HG02885 (cell line): ENCODE data around the gene CREB3L2.

Source experiments
- ATAC-seq: cut with Tn5 transposase; IDR thresholded peaks from one replicate; pipeline ENCODE4 v1.9.1; 2021; ENCODE audit warnings: mild to moderate bottlenecking; ENCODE audit not compliant: unreplicated experiment, poor library complexity

Gene CREB3L2

GRCh38 chr7:137956591-137956990, 45.3 kb downstream of the CREB3L2 start:
- no peak for ATAC-seq

GRCh38 chr7:137956183-137956582, 45.7 kb downstream of the CREB3L2 start:
- ATAC-seq = no peak

GRCh38 chr7:137954614-137955013, 47.3 kb downstream of the CREB3L2 start:
- no peak for ATAC-seq

DNA sequence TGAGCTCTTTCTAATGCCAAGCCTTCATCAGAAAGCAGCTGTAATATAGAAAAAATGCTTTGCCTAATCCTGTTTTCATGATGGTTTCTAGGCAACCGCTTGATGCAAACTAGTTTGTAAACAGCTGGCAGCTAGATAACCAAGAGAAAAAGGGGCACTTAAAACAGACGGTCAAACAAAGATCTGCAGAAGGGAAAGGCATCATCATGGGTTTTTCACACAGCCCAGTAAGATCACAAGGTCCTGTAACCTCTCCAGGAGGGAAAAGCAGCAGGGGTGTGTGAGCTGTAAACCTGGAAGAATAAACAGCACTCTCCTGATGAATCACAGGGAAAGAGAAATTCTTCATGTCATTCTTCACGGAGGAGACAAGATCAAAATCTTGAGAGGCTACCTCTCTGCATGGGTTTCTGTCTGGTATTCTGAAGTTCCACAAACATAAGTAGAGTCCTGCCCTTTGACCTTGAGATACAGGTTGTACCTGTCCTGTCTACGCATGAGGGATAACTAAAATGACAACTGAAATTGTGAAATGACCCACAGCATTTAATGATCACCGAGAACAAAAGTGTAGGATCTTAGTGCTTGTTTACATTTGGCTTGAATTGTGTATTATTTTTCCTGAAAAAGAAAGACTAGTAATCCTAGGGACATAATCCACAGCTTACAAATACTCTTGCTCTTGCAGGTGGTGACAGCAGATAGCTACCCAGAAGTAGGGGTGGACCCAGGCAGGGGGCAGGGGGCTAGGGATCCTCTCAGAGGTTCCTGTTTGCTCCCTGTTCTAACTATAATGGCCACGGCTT, 48.0 kb downstream of the CREB3L2 start:
- ATAC-seq = no peak

GRCh38 chr7:137953043-137953664, 48.7 kb downstream of the CREB3L2 start:
- no peak for ATAC-seq

DNA sequence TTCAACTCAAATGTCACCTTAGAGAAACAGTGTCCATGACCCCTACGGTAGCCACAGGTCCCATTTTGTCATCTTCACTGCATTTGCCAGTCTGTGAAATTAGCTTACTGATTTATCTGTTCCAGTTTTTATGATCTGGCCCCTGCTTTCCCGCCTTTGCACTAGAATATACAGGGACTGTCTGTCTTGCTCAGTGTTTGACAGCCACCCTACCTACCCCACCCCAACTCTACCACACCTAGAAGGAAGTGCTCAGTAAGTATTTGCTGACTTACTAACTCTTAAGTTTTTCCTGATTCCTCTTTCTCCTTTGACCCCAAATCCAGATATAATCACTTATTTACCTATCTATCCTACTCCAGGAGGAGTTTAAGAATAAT, 49.5 kb downstream of the CREB3L2 start:
- no peak for ATAC-seq

- ATAC-seq = no peak
Measured at GRCh38 chr7:137951700-137952425, 50.0 kb downstream of the CREB3L2 start.

DNA sequence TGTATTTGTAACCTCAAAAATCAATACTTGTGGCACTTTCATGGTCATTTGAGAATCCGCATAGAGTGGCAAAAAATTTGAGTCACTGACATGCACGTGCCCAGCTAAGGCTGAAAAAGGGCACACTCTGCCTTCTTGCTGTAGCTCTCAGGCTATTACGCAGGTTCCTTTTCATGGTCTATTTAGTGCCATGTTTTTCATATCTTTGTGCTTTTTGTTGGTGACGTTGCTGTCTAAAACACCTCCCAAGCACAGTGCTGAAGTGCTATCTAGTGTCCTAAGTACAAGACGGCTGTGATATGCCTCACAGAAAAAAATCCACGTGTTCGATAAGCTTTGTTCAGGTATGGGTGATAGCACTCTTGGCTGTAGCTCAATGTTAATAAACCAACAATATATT, 50.9 kb downstream of the CREB3L2 start:
- no peak for ATAC-seq

GRCh38 chr7:137950263-137950621, 51.6 kb downstream of the CREB3L2 start:
- no peak for ATAC-seq

- ATAC-seq = no peak
Measured at GRCh38 chr7:137949416-137950262, 52.2 kb downstream of the CREB3L2 start.

DNA sequence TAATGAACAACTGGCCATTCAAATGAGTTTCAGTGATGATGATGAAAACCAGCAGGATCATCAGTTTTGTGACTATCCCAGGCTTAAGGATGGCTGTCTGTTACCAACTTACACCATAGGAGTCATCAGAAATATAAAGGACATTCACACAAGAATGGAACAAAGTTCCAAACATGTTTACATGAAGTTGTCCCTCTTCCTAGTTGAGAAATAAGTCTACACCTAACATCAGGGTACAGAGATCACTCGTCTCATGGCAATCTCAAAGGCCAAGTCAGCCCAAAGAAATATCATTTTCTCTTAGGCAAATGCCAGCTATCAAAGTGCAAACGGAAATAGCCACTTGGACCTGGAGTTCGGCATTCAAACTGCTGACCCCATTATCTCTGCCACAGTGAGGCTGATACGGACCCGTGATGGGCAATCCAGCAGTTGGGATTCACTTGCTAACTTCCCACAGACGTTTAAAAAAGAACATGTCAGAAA, 53.0 kb downstream of the CREB3L2 start:
- no peak for ATAC-seq

DNA sequence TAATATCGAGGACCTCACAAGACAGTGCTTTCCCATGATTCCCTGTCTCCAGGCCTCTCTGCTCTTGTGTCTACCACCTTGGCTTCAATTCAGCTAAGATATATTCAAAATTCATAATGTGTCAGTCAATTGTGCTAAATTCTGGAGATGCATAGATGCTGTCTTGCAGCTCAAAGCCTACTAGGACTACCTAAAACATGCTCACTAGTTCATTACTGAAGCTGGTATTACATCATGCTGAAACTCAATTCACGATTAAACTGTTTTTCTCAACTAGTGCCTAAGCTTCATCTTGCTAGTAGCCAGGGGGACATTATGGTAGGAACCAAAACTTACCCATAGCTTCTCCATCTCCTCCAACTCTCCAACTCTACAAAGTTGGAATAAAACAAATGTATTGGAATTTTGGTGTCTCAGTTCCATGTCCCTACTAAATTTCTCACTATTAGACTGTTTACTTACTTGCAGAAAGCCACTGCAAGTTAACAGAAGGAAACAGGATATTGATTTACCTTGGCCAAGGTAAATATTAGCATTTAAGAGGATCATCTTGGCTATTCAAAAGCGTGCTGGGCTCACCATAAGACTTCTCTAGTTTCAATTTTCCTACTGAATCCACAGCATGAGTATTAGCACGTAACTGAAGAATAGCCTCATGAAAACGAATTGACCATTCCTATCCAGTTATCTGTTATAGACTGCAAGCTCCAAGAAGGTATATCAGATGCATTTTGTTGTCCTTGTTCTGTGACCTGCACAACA, 53.6 kb downstream of the CREB3L2 start:
- no peak for ATAC-seq

DNA sequence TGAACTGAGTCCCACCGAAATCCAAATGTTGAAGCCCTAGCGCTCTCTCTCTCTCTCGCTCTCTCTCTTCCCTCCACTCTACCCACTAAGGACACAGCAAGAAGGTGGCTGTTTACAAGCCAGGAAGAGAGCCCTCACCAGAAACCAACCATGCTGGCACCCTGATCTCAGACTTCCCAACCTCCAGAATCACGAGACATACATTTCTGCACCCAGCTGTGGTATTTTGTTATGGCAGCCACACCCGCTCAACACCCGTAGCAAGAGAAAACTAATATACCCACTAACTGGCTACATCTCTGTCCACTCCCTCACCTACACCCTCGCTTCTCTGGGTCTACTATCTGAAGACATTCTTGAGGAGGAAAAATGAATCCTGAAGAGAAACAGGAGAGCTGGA, 54.8 kb downstream of the CREB3L2 start:
- no peak for ATAC-seq

DNA sequence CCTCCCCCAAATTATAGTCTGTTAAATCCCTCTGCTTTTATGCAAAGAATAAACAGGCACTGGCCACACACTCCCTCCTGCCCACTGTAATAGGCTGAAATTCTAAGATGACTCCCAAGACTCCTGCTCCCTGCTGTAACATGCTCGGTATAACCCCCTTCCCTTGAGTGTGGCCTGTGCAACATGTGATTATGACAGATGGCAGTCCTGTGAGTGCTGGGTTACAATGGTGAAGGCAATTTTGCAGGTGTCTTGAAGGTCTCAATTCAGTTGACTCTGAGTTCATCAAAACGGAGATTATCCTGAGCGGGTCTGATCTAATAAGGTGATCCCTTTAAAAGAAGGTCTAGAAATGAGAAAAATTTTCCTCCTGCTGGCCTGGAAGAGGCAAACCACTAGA, 55.9 kb downstream of the CREB3L2 start:
- ATAC-seq = no peak

DNA sequence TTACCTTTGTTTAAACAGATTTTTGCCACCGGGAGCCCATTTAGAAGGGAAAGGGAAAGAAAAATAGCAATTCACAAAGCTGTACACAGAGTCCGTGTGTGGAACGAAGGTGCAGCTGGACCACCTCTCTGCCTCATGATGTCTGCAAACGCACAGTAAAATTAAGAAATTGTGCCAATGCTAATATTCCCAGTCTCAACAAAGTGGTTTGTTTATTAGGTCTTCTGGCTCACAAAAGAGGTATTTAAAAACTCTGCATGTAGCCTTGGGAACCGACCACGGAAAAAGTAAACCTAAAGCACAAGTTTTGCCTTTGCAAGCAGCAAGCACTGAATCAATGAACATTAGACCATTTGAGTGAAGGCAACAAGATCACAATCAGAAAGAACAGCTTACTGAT, 57.7 kb downstream of the CREB3L2 start:
- no peak for ATAC-seq

DNA sequence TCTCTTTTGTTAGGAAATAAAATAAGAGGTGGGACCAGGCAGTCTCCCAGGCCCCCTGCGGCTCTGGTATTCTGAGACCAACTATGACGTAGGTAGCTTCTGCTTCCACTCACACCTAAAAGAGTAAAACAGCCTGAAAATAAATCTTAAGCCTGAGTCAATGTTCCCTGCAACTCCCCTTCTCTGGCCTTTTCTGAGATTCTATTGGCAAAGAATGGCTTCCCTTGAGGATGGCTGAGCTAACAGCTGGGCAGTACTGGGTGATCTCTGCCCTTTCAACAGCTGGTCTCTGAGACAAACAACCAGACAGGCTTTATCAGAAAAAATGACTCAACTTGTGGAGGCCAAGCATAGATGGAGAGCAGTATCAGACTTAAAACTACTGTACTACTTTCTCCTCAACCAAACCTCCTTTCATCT, 58.7 kb downstream of the CREB3L2 start:
- ATAC-seq = peak; percentile 37

DNA sequence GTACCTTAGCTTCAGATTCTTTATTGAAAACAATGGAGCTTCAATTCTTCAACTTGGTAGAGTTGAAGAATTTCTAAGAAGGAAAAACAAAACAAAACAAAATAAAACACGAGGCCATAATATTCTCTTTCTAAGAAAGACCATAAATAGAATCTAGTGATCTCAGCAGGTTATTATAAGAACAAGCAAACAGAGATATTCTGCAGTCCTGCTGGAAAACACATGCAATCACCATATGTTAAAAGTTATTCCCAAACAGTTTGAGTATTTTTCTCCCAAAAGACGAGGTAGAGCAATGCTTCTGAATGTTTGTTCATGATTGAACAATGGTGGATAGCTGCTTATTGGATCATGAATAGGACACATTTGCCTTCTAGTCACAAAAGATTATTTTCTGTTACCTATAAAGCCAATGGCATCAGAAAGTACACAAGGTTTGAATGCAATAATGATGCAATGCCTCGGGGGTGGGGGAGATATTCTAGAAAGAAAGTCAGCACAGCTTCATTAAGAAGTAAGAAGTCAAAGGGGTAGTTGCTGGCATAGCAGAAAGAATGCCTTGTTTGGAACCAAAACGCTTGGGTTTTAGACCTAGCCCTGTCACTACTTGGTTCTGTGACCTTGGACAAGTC, 59.3 kb downstream of the CREB3L2 start:
- ATAC-seq = no peak

- no peak for ATAC-seq
Measured at GRCh38 chr7:137940656-137941518, 61.0 kb downstream of the CREB3L2 start.
